Mononuclear cell (primary cell): Measurements from ENCODE around the gene AKT3. TPM values are rescaled to one million over a fixed set of nuclear protein-coding genes. Genes with fewer than 3 reads are reported as not detected.

Source experiments
- H3K27me3 ChIP-seq: 2 replicates; pipeline ENCODE4 v1.6.0; 2011; ENCODE audit warnings: low read length, control low read depth; ENCODE audit not compliant: insufficient read depth
- H3K4me1 ChIP-seq: 2 replicates; pipeline ENCODE4 v1.5.1; 2011; ENCODE audit warnings: mild to moderate bottlenecking, low read length, control low read depth; ENCODE audit not compliant: insufficient read depth
- H3K4me3 ChIP-seq: 2 replicates; pipeline ENCODE4 v1.5.1; 2011; ENCODE audit warnings: mild to moderate bottlenecking, low read length, moderate library complexity
- H3K9me3 ChIP-seq: 2 replicates; pipeline ENCODE4 v1.5.1; 2011; ENCODE audit warnings: low read depth, mild to moderate bottlenecking, control low read depth, low read length
- total RNA-seq: library from RNA; depleted of rRNA; stranded (reverse); fragments of >200 nt; gene quantifications from one replicate; pipeline ENCODE4 v1.2.3, GENCODE V29; 2012

Gene AKT3
- total RNA-seq, 1 donor: 69.7 TPM

DNA sequence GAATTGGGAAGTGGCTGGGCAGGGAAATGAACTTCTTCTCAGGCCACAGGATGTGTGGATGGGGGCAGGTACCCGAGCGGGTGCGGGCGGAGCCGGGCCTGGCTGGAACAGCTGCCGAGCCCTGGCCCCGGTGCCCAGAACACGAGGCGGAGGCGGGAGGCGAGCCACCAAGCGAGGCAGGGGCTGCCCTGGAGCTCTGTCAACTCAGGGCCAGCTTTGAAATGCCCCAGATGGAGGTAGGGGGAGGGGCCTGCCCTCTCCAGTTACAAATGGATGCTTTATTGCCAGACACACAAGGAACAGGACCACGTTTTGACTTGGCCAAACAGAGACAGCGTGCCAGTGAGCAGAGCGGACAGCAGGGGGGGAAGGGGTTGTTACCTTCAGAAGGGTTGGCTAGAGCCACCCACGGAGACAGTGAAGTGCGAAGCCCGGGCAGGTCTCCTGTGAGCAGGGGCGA lies 353.8 kb downstream of the AKT3 start:
- Histone ChIP-seq H3K27me3 (no peaks in the 10 kb centered on the region), H3K9me3 (no peaks in the 10 kb centered on the region), H3K4me1 (peaks cover 24% of the 10 kb centered on the region), H3K4me3 (no peak overlapping the region)

DNA sequence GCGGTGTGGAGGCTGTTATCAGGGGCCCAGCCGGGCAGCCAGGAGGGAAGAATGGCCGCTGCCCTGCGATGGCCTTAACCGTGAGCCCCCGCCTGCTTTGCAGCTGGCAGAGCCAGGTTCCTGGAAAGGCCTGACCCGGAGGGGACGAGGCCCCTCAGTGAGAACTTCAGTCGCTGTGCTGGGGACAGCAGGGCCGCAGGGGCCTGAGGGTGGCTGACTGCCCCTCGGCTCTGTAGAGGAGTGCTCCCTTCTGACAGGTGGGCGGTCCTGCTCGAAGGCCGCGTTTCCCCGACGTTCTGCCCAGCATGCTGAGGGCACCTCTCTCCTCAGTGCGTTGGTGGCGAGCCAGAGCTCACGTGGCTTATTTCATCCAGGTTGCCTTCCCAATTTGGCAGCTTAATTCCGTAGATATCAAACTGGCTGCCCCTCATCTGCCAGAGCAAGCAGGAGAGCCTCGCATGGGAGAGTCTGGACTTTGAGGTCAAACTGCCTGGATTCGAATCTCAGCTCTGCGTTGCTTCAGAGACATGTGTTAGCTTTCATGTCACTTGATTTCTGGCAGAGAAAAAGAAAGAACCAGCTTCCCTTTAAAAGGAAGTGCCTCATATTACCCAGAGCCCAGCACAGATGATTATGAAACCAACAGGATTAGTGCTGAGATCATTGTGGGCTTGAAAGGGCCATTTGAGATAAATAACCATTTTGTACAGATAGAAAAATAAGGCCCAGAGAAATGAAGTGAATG lies 354.4 kb downstream of the AKT3 start:
- H3K4me1 ChIP-seq: peaks cover 24% of the 10 kb centered on the region
- no peaks in the 10 kb centered on the region for H3K27me3 ChIP-seq
- no peaks in the 10 kb centered on the region for H3K9me3 ChIP-seq
- H3K4me3 ChIP-seq: no peak overlapping the region

DNA sequence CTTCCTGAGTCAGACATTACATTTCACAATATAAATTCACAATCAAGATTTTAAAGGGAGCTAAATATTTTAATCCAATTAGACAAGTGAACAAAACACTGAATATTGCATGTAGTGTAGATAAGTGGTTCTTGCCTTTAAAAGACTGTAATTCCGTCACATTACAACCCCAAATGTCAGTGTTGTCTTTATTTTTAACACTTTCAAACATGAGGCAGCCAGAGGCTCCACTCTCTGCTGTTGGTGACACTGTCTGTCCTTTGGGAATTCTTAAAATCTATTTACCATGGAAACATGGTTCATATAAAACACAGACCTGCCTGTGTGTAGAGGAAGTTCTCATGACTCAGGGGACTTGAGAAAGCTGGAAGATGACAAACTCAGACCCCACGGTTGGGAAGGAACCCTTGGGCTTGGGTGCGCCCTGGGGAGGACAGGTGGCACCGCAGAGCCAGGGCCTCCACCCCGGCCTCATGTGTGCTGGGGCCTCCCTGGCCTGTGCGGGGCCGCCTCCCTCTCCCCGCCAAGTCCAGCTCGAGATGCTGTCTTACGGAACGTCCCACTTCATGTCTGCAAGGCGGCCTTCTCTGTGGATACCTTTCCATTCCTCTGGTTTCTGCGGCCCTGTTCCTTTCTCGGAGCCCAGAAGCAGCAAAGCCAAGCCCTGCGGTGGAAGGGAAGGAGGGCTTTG lies 355.2 kb downstream of the AKT3 start:
- H3K4me1 ChIP-seq: peaks cover 24% of the 10 kb centered on the region
- H3K4me3 ChIP-seq: no peak overlapping the region
- H3K27me3 ChIP-seq: no peaks in the 10 kb centered on the region
- H3K9me3 ChIP-seq: no peaks in the 10 kb centered on the region

DNA sequence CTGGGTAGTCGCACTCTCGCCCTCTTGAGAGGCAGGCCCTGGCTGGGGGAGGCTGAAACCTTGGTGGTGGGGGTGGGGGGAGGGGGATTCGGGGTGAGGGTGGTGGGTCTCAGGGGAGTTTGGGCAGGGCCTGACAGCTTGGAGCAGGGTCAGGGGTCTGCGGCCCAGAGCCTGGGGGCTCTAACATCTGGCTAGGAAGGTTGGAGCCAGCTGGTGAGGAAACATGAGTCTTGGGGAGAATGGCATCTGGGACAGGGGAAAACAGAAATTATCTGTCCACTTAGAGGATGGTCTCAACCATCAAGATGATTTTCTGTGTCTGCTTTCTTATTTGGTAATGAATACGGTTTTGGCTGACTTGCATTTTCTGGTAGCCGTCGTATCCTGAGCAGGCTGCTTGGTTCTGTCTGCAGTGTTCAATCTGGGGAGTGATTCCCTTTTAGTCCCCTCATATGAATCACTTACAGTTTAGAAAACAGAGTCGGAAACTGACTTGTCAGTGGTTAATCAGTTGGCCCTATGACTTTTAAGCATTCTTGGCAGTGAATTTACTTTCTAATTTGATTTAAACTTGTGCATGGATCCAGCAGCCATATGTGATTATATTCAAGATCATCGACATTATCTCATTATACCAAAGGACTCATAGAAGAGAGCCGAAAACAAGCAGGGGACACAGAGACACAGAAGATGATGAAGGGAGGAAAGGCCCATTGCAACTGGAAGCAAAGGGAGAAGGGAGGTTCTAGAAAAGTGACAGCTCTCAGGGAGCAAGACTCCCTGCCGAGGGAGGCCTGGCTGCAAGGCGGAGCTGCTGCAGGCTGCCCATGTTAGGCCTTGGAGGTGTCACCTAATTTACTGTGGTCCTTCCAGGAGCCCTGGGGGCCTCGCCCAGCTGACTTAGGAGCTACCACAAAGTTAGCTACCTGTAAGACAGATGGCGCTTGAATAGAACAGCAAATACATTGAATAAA lies 356.6 kb downstream of the AKT3 start:
- no peaks in the 10 kb centered on the region for H3K27me3 ChIP-seq
- H3K9me3 ChIP-seq: no peaks in the 10 kb centered on the region
- peaks cover 24% of the 10 kb centered on the region for H3K4me1 ChIP-seq
- H3K4me3 ChIP-seq: no peak overlapping the region

DNA sequence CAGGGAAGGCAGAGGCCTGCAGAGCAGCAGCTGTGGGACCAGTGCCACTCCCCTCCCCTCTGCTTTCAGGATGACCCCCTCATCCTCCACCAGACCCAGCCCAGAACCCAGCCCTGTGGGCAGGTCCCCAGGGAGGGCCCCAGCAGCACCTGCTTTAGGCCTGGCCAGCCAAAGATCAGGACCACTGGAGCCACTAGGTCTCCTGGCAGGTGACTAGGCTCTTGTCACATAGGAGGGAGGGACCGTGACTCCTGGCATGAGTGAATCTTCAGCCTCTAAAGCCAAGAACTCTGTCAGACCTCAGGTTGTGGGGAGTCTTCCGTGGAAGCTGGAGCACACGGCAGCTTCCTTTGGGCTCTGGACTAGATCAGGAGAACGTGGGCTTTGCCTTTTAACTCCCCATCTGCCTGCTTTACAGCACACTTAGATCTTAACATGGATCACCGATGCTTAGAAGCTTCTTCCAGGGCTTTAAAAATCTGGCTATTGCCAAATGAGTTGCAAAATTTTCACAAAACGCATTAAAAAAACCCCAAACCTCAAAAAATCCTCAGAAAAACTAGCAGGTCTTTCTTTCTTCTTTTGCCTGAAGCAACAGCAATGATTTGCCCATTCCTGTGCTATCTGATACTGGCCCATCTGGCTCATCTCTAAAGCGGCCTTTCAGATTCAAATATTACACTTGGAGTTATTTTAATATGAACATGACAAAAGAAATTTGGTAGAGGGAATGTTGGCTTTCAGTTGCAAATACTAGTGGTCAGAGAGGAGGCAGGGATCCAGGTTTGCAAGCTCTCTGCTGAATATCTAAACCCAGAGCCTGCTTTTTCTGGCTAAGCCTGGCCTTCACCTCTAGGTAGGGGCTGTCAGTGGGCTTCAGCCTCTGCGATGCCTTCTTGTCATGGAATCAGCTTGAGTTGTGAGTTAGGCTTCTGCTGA lies 359.0 kb downstream of the AKT3 start:
- no peaks in the 10 kb centered on the region for H3K27me3 ChIP-seq

DNA sequence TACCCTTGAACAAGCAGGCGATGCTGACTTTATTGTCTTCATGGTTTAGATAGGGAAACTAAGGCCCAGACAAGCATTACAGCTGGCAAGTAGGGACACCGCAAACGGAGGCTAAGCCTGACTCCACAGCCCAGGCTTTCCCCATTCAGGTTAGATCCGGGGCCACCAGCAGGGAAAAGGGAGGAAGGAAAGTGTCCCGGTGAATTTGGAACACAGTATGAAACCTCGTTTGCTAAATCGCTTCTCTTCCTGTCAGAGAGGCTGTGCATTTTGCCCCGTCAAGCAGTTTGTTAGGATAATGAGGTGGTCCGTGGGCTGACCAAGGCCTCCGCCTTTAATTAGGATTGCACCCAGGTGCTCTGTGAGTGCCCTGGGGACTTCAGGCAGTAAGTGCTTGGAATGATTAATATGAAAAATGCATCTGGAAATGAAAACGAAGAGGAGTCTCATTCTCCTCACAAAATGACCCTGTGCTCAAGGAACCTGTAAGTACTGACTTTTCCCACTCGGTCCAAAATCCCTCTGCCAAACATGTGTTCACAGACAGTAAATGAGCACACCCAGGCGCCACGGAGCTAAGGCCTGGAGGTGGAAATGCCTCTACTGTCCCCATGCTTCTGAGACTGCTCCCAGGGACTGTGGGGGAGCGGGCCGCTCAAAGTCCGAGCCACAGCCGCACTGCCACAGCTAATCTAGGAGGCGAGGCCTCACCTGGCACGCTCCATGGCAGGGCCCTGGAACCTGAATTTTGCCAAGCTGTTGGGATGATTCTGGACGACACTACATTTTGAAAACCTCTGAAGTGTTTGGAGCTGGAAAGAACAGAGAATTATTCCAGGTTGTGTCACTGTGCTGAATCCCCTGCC lies 360.1 kb downstream of the AKT3 start:
- H3K27me3 ChIP-seq: no peaks in the 10 kb centered on the region
- peaks cover 3% of the 10 kb centered on the region for H3K4me1 ChIP-seq
- no peak overlapping the region for H3K4me3 ChIP-seq
- H3K9me3 ChIP-seq: no peaks in the 10 kb centered on the region

More for the DNA sequence above, 359.0 kb downstream of the AKT3 start:
- no peak overlapping the region for H3K4me3 ChIP-seq
- peaks cover 14% of the 10 kb centered on the region for H3K4me1 ChIP-seq
- H3K9me3 ChIP-seq: no peaks in the 10 kb centered on the region

DNA sequence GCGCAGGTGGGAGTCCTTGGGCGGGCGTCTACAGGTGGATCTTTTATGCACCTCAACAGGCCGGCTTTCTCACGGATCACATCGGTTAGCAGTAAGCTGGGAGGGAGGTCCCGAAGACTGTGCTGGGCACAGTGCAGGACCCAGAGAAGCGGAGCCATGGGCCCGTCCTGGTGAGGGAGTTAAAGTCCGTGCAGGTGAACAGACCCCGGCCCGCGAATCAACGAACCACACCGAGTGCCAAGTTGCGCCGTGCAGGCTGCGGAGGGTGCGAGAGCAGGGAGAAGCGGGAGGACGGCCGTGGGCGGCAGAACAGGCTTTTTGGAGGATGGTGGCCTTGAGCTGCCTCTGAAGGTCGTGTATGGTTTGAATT lies 360.9 kb downstream of the AKT3 start:
- Histone ChIP-seq H3K4me1 (no peaks in the 10 kb centered on the region), H3K9me3 (no peaks in the 10 kb centered on the region), H3K27me3 (no peaks in the 10 kb centered on the region), H3K4me3 (no peak overlapping the region)

DNA sequence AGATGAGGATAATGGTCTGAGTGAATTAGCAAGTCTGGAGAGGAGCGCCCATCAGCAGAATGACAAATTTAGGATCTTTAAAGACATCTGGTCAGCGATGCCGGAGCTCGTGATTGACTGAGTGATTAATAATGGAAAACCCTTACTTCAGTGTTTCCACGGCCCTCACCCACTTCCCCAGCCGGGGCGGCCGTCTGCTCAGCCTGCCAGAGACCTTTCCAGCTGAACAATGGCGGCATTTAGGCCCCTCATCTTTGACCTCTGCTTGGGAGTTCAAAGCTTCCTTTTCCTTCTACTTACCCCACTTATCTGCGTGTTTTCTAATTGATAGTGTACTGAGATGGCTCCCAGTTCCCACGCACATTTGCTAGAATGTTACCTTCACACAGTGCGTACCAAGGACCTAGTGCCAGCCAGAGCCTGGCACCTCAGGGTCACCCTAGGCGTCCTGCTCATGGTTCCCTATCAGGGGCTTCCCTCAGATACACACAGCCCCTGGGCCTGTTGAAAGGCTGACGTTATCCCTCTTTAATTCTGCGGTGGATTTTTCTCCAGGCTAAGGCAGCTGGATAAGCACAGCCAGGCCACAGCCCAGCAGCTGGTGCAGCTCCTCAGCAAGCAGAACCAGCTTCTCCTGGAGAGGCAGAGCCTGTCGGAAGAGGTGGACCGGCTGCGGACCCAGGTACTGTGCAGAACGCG lies 361.4 kb downstream of the AKT3 start:
- Histone ChIP-seq H3K27me3 (no peaks in the 10 kb centered on the region), H3K9me3 (no peaks in the 10 kb centered on the region), H3K4me1 (no peaks in the 10 kb centered on the region), H3K4me3 (no peak overlapping the region)

DNA sequence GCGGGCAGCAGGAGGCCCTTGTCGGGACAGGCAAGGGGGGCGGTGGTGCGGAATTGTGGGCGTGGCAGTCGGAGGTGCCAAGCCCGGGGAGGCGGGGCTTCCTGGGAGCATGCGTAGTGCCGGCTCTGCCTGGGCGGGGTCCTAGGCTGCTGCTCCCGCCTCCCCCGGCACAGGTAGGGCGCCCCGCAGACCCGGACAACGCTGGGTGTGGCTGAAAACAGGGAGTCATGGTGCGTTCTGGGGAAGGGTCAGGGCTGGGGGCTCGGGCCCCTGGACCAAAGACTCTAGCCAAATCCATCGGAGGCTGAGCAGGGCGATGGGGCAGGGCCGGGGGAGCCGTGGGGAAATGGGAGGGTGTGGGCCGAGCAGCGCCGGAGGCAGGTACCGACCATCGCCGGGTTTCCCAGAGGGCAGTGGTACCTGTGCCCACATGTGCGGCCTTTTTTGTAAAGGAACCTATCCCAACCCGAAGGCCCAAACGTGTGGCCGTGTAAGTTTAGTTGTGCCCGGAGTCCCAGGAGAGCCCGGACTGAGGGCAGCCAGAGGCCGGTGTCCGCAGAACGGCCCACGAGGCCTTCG lies 362.3 kb downstream of the AKT3 start:
- no peaks in the 10 kb centered on the region for H3K27me3 ChIP-seq
- no peak overlapping the region for H3K4me3 ChIP-seq
- peaks cover 3% of the 10 kb centered on the region for H3K4me1 ChIP-seq
- no peaks in the 10 kb centered on the region for H3K9me3 ChIP-seq

DNA sequence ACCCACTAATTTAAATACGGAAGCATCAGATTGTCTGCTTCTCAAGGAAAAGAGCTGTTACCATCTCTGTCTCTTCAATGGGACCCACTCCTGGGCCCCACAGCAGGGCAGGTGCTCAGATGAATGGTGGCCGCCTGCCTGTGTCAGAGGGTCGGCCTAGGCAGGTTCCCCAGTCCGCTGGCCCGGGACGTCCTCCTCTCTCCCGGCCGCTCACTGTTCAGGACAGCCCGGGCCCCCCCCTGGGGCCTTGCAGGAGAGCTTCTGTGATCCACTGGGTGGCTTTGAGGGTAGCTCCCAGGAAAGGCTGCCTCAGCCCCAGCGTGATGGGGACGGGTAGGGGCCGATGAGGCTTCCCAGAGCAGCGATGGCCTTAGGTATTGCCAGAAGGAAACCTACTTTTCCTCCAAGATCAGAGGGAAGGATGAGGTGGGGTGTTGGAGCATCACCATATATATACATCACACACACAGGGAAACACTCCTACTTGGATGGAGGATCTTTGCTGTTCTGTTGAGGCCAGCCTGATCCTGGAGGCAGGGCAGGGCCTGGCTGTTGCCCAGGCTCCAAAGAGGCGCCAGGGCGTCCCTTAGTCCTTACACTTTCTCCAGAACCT lies 362.9 kb downstream of the AKT3 start:
- H3K4me3 ChIP-seq: no peak overlapping the region
- no peaks in the 10 kb centered on the region for H3K9me3 ChIP-seq
- peaks cover 9% of the 10 kb centered on the region for H3K4me1 ChIP-seq
- H3K27me3 ChIP-seq: no peaks in the 10 kb centered on the region

DNA sequence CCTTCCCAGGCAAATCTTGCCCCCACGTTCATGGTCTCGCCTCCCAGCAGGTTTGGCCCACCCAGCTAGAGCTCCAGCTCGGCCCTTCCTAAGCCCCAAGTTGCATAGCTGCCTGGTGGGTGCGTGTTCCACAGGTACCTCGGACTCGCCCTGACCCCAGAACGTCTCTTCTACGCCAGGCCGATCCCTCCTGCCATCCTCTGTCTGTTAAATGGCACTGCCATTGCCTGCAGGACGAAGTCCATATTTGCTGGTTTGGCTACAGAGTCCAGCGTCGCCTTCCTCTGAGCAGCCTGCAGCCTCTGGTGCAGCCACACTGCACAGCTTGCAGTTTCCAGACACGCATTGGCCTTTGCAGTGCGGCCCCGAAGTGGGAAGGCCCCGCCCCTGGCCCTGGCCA lies 366.1 kb downstream of the AKT3 start:
- Histone ChIP-seq H3K4me1 (peaks cover 15% of the 10 kb centered on the region), H3K9me3 (no peaks in the 10 kb centered on the region), H3K4me3 (no peak overlapping the region), H3K27me3 (no peaks in the 10 kb centered on the region)

DNA sequence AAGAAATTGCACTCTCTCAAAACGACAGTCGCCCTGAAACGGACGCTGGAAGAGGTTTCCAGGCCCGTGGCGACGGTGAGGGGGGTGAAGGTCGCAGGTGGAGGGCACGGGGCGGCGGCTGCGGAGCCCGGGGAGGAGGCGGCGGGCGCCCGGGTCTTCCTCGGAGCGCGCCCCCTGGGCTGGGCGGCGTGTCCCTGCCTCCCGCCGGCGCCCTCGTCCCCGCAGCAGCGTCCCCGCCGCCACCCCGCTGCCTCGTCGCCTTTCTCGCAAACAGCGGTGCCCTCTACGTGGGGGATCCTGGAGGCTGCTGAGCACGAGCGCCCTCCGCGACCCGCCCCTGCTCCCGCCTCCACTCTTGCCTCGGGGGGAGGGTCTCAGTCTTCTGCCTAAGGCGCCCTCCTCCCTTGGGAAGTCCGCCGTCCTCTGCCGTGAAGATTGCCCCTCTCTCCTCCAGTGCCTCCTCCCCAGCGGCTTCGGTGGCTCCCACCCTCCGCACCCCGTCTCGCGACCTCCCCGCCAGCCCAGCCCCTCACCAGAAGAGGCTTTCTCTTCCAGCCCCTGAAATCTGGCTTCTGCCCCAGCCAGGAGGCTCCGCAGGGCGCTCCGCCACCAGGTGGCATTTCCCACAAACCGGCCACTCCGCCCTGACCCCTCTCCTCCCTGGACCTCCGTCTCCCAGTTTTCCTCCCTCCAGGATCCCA lies 366.8 kb downstream of the AKT3 start:
- Histone ChIP-seq H3K4me3 (peak overlapping the region; percentile 27), H3K27me3 (no peaks in the 10 kb centered on the region), H3K9me3 (no peaks in the 10 kb centered on the region), H3K4me1 (peaks cover 19% of the 10 kb centered on the region)
